Esophagus squamous epithelium (tissue), 5 donors: ENCODE data around the gene HOXC5. TPM values are rescaled to one million over a fixed set of nuclear protein-coding genes. Genes with fewer than 3 reads are reported as not detected.
A peak's percentile ranks its signal among the peaks of the same experiment; 100 is the strongest.

Experiments used
- DNase-seq: peaks from one replicate; lab custom pipeline; 2025; lab: John Stamatoyannopoulos, UW
- H3K27ac ChIP-seq, 4 donors: fragments of 200-600 bp; sonication (generic); one replicate each; pipeline ENCODE4 v1.5.1; 2016 to 2019; ENCODE audit warnings: mild to moderate bottlenecking in 1 of 4
- H3K27me3 ChIP-seq, 4 donors: fragments of 200-600 bp; sonication (generic); 1 replicate in 3 of 4; 2 replicates in 1 of 4; pipeline versions ENCODE4 v1.5.1 to v1.6.0; 2017 to 2021; ENCODE audit warnings: antibody characterized with exemption in 1 of 4
- H3K36me3 ChIP-seq, 3 donors: fragments of 200-600 bp; sonication (generic); one replicate each; pipeline ENCODE4 v1.5.1; 2016 to 2019
- H3K4me1 ChIP-seq, 3 donors: fragments of 200-600 bp; sonication (generic); one replicate each; pipeline ENCODE4 v1.5.1; 2017 to 2019
- H3K4me3 ChIP-seq, 4 donors: fragments of 200-600 bp; sonication (generic); 1 replicate in 3 of 4; 2 replicates in 1 of 4; pipeline ENCODE4 v1.5.1; 2016 to 2019; ENCODE audit warnings: mild to moderate bottlenecking in 2 of 4, moderate library complexity in 1 of 4
- H3K9me3 ChIP-seq, 3 donors: fragments of 200-600 bp; sonication (generic); one replicate each; pipeline ENCODE4 v1.5.1; 2016 to 2019
- CTCF ChIP-seq, 6 experiments: fragments of 450-650 bp in 4 of 6; fragments of 200-600 bp in 2 of 6; sonication (generic) in 2 of 6; IDR thresholded peaks; one replicate each; pipeline ENCODE4 v1.5.1; 2016 to 2019; ENCODE audit warnings: antibody characterized with exemption in 6 of 6, mild to moderate bottlenecking in 4 of 6, moderate library complexity in 4 of 6
- POLR2A ChIP-seq, 4 donors: fragments of 450-650 bp; IDR thresholded peaks; one replicate each; pipeline ENCODE4 v1.6.1; 2017; ENCODE audit warnings: antibody characterized with exemption in 4 of 4, mild to moderate bottlenecking in 4 of 4, moderate library complexity in 3 of 4
- WGBS, 2 donors: methylation state at CpG; one replicate each; pipeline ENCODE4 v1.1.5; 2018; 5-methylcytosine and 5-hydroxymethylcytosine counted together
- intact Hi-C: fragments of 100-400 bp; cut with DNase I; formaldehyde crosslinking; loops from one replicate; pipeline ENCODE4 v1.15.0; 2022
- total RNA-seq, 4 donors: library from RNA; depleted of rRNA; stranded (reverse); fragments of >200 nt; gene quantifications; one replicate each; pipeline ENCODE4 v1.1.0, GENCODE V29; 2016
- donor health status: DM: yes; HTN: yes; CAD: no.

HOXC5 gene
- total RNA-seq, 4 donors from 2014 or later = 0.31 to 1.1 TPM; not detected in 2

GRCh38 chr12:54010972-54011664, 21.7 kb upstream of the HOXC5 start:
- Histone ChIP-seq H3K4me3 (no peak overlapping the region), H3K36me3 (no peaks in the 10 kb centered on the region), H3K9me3 (no peaks in the 10 kb centered on the region), H3K27me3 (peaks cover 14 to 100% (median 53%) of the 10 kb centered on the region in 4 donors), H3K27ac (no peak overlapping the region), H3K4me1 (peaks cover 8 to 35% (median 17%) of the 10 kb centered on the region in 3 donors)
- WGBS, 2 donors = 31% methylated on average over 14 to 17 of the region's 17 CpGs
- no peak for TF ChIP-seq CTCF (IDR thresholded peaks at IDR 0.05)
- TF ChIP-seq POLR2A (IDR thresholded peaks at IDR 0.05) = no peak
- intact Hi-C loops = no loop called here
- DNase-seq = no peak

- intact Hi-C loops = no loop called here
Observed at GRCh38 chr12:54011665-54012532, 21.0 kb upstream of the HOXC5 start.

GRCh38 chr12:54012631-54013409, 20.0 kb upstream of the HOXC5 start:
- no peak overlapping the region for H3K27ac ChIP-seq
- WGBS, 2 donors = 36 to 42% methylated on average over 5 of the region's 6 CpGs
- DNase-seq = no peak
- no peaks in the 10 kb centered on the region for H3K9me3 ChIP-seq
- H3K4me3 ChIP-seq = no peak overlapping the region
- TF ChIP-seq POLR2A (IDR thresholded peaks at IDR 0.05) (no peak), CTCF (IDR thresholded peaks at IDR 0.05) (no peak)
- no peaks in the 10 kb centered on the region for H3K36me3 ChIP-seq
- H3K4me1 ChIP-seq = peaks cover 8 to 44% (median 19%) of the 10 kb centered on the region in 3 donors
- intact Hi-C loops = no loop called here
- peaks cover 15 to 100% (median 53%) of the 10 kb centered on the region in 4 donors for H3K27me3 ChIP-seq

More at GRCh38 chr12:54011665-54012532, 21.0 kb upstream of the HOXC5 start:
- no peak for DNase-seq
- Histone ChIP-seq H3K27me3 (peaks cover 15 to 100% (median 54%) of the 10 kb centered on the region in 4 donors), H3K4me3 (no peak overlapping the region), H3K36me3 (no peaks in the 10 kb centered on the region), H3K9me3 (no peaks in the 10 kb centered on the region), H3K4me1 (peaks cover 8 to 35% (median 15%) of the 10 kb centered on the region in 3 donors), H3K27ac (no peak overlapping the region)
- TF ChIP-seq POLR2A (IDR thresholded peaks at IDR 0.05) = no peak
- no peak for TF ChIP-seq CTCF (IDR thresholded peaks at IDR 0.05)
- WGBS, 2 donors = 40 to 53% methylated on average over 9 to 14 of the region's 14 CpGs

GRCh38 chr12:54014377-54015017, 18.4 kb upstream of the HOXC5 start:
- Histone ChIP-seq H3K4me1 (peaks cover 5 to 50% (median 14%) of the 10 kb centered on the region in 3 donors), H3K27me3 (peaks cover 15 to 100% (median 47%) of the 10 kb centered on the region in 4 donors), H3K27ac (no peak overlapping the region), H3K36me3 (no peaks in the 10 kb centered on the region), H3K9me3 (no peaks in the 10 kb centered on the region), H3K4me3 (peak overlapping the region in 1 of 4 donors; percentile 23)
- TF ChIP-seq CTCF (IDR thresholded peaks at IDR 0.05) = no peak
- TF ChIP-seq POLR2A (IDR thresholded peaks at IDR 0.05) = no peak
- intact Hi-C loops = no loop called here
- 35 to 38% methylated on average over 17 to 36 of the region's 36 CpGs for WGBS, 2 donors
- no peak for DNase-seq
